Ascending aorta (tissue), 2 donors: ENCODE measurements around the gene BCR. TPM values are rescaled to one million over a fixed set of nuclear protein-coding genes. Genes with fewer than 3 reads are reported as not detected.

Experiments
- DNase-seq, 2 donors: peaks; one replicate each; pipeline ENCODE4 v3.0.0-alpha.2; 2019; ENCODE audit warnings: low spot score in 2 of 2
- H3K27ac ChIP-seq, 2 donors: fragments of 200-600 bp; sonication (generic); one replicate each; pipeline ENCODE4 v1.5.1; 2016 to 2017; ENCODE audit warnings: mild to moderate bottlenecking in 1 of 2
- H3K27me3 ChIP-seq: fragments of 200-600 bp; sonication (generic); one replicate; pipeline ENCODE4 v1.5.1; 2017
- H3K36me3 ChIP-seq, 2 donors: fragments of 200-600 bp; sonication (generic); one replicate each; pipeline ENCODE4 v1.5.1; 2016
- H3K4me1 ChIP-seq, 2 donors: fragments of 200-600 bp; sonication (generic); one replicate each; pipeline ENCODE4 v1.5.1; 2016 to 2017; ENCODE audit warnings: mild to moderate bottlenecking in 1 of 2
- H3K4me3 ChIP-seq, 2 donors: fragments of 200-600 bp; sonication (generic); one replicate each; pipeline ENCODE4 v1.5.1; 2016 to 2017; ENCODE audit warnings: mild to moderate bottlenecking in 1 of 2
- H3K9me3 ChIP-seq, 2 donors: fragments of 200-600 bp; sonication (generic); one replicate each; pipeline ENCODE4 v1.5.1; 2016
- CTCF ChIP-seq, 3 experiments: fragments of 200-600 bp in 2 of 3; fragments of 450-650 bp in 1 of 3; sonication (generic) in 2 of 3; IDR thresholded peaks; one replicate each; pipeline ENCODE4 v1.5.1; 2016 to 2019; ENCODE audit warnings: antibody characterized with exemption in 3 of 3, mild to moderate bottlenecking in 1 of 3, moderate library complexity in 1 of 3
- intact Hi-C: fragments of 100-400 bp; cut with DNase I; formaldehyde crosslinking; loops from one replicate; pipeline ENCODE4 v1.15.1; 2023
- total RNA-seq: library from RNA; depleted of rRNA; stranded (reverse); fragments of >200 nt; gene quantifications from one replicate; pipeline ENCODE4 v1.1.0, GENCODE V29; 2016

The BCR gene
- total RNA-seq, 1 donor from 2014 or later, result 216 TPM

GRCh38 chr22:23147617-23148387 lies 32.5 kb upstream of the BCR start:
- intact Hi-C loops, result no loop called here
- no peaks in the 10 kb centered on the region for H3K9me3 ChIP-seq
- no peak for TF ChIP-seq CTCF (IDR thresholded peaks at IDR 0.05)
- H3K4me3 ChIP-seq, result no peak overlapping the region
- H3K4me1 ChIP-seq, result peaks cover 0 to 15% of the 10 kb centered on the region in 2 donors
- peaks cover 0 to 9% of the 10 kb centered on the region in 2 donors for H3K36me3 ChIP-seq
- DNase-seq, result no peak
- H3K27ac ChIP-seq, result no peak overlapping the region
- no peaks in the 10 kb centered on the region for H3K27me3 ChIP-seq

GRCh38 chr22:23149743-23150238 lies 30.5 kb upstream of the BCR start:
- TF ChIP-seq CTCF (IDR thresholded peaks at IDR 0.05), result no peak
- no peak for DNase-seq
- H3K36me3 ChIP-seq, result peaks cover 0 to 11% of the 10 kb centered on the region in 2 donors
- no peaks in the 10 kb centered on the region for H3K27me3 ChIP-seq
- no peaks in the 10 kb centered on the region for H3K9me3 ChIP-seq
- no peak overlapping the region for H3K4me3 ChIP-seq
- H3K4me1 ChIP-seq, result peaks cover 0 to 12% of the 10 kb centered on the region in 2 donors
- no peak overlapping the region for H3K27ac ChIP-seq
- intact Hi-C loops, result no loop called here

GRCh38 chr22:23150762-23151161 lies 29.5 kb upstream of the BCR start:
- Histone ChIP-seq H3K36me3 (peaks cover 0 to 11% of the 10 kb centered on the region in 2 donors), H3K27me3 (no peaks in the 10 kb centered on the region)

GRCh38 chr22:23151827-23152226 lies 28.5 kb upstream of the BCR start:
- H3K27me3 ChIP-seq, result no peaks in the 10 kb centered on the region
- intact Hi-C loops, result no loop called here
- peaks cover 0 to 4% of the 10 kb centered on the region in 2 donors for H3K4me1 ChIP-seq
- no peak for DNase-seq
- TF ChIP-seq CTCF (IDR thresholded peaks at IDR 0.05), result no peak
- H3K4me3 ChIP-seq, result no peak overlapping the region
- peaks cover 0 to 11% of the 10 kb centered on the region in 2 donors for H3K36me3 ChIP-seq
- H3K9me3 ChIP-seq, result no peaks in the 10 kb centered on the region
- H3K27ac ChIP-seq, result no peak overlapping the region

More at GRCh38 chr22:23150762-23151161, 29.5 kb upstream of the BCR start:
- TF ChIP-seq CTCF (IDR thresholded peaks at IDR 0.05), result no peak
- Histone ChIP-seq H3K9me3 (no peaks in the 10 kb centered on the region), H3K27ac (no peak overlapping the region), H3K4me1 (peaks cover 0 to 7% of the 10 kb centered on the region in 2 donors), H3K4me3 (no peak overlapping the region)
- no peak for DNase-seq
- intact Hi-C loops, result no loop called here

GRCh38 chr22:23152238-23153114 lies 27.8 kb upstream of the BCR start:
- DNase-seq, result no peak
- H3K36me3 ChIP-seq, result peaks cover 0 to 11% of the 10 kb centered on the region in 2 donors
- intact Hi-C loops, result no loop called here
- no peaks in the 10 kb centered on the region for H3K9me3 ChIP-seq
- no peaks in the 10 kb centered on the region for H3K27me3 ChIP-seq
- H3K4me3 ChIP-seq, result no peak overlapping the region
- no peak for TF ChIP-seq CTCF (IDR thresholded peaks at IDR 0.05)
- H3K4me1 ChIP-seq, result no peaks in the 10 kb centered on the region
- no peak overlapping the region for H3K27ac ChIP-seq
